GM23248 (cell line): ENCODE measurements around the gene CHRM4. TPM values are rescaled to one million over a fixed set of nuclear protein-coding genes. Genes with fewer than 3 reads are reported as not detected.

Experiments
- DNase-seq: peaks from one replicate; pipeline ENCODE4 v3.0.0-alpha.2; 2015
- H2AFZ ChIP-seq: fragments of 200-600 bp; sonication (generic); 2 replicates; pipeline ENCODE4 v1.6.1; 2016; ENCODE audit warnings: antibody characterized with exemption
- H3F3A ChIP-seq: fragments of 200-600 bp; sonication (generic); 2 replicates; pipeline ENCODE4 v1.6.1; 2016; ENCODE audit warnings: mild to moderate bottlenecking, antibody characterized with exemption, mixed run types; ENCODE audit not compliant: insufficient read depth
- H3K27ac ChIP-seq: fragments of 200-600 bp; sonication (generic); 2 replicates; pipeline ENCODE4 v1.5.1; 2016; ENCODE audit warnings: mild to moderate bottlenecking
- H3K27me3 ChIP-seq: fragments of 200-600 bp; sonication (generic); replicated peaks from 2 replicates; pipeline ENCODE4 v1.6.1; 2016; ENCODE audit warnings: mild to moderate bottlenecking; ENCODE audit not compliant: insufficient read depth
- H3K36me3 ChIP-seq: fragments of 200-600 bp; sonication (generic); 2 replicates; pipeline ENCODE4 v1.6.1; 2016; ENCODE audit warnings: low read depth, mild to moderate bottlenecking
- H3K4me1 ChIP-seq: fragments of 200-600 bp; sonication (generic); 2 replicates; pipeline ENCODE4 v1.6.1; 2016; ENCODE audit warnings: mild to moderate bottlenecking; ENCODE audit not compliant: insufficient read depth
- H3K4me2 ChIP-seq: fragments of 200-600 bp; sonication (generic); one replicate; pipeline ENCODE4 v1.6.1; 2016; ENCODE audit warnings: mild to moderate bottlenecking; ENCODE audit not compliant: unreplicated experiment
- H3K4me3 ChIP-seq: fragments of 200-600 bp; sonication (generic); 2 replicates; pipeline ENCODE4 v1.5.1; 2016; ENCODE audit warnings: mild to moderate bottlenecking
- H3K79me2 ChIP-seq: fragments of 200-600 bp; sonication (generic); 2 replicates; pipeline ENCODE4 v1.6.1; 2016; ENCODE audit warnings: mild to moderate bottlenecking; ENCODE audit not compliant: insufficient read depth
- H3K9ac ChIP-seq: fragments of 200-600 bp; sonication (generic); 2 replicates; pipeline ENCODE4 v1.6.1; 2016; ENCODE audit warnings: mild to moderate bottlenecking
- H3K9me2 ChIP-seq: fragments of 200-600 bp; sonication (generic); 2 replicates; pipeline ENCODE4 v1.6.1; 2016; ENCODE audit warnings: mixed run types, mild to moderate bottlenecking, moderate library complexity; ENCODE audit not compliant: insufficient read depth
- H3K9me3 ChIP-seq: fragments of 200-600 bp; sonication (generic); one replicate; pipeline ENCODE4 v1.6.1; 2017; ENCODE audit warnings: low read depth
- H4K20me1 ChIP-seq: fragments of 200-600 bp; sonication (generic); 2 replicates; pipeline ENCODE4 v1.6.0; 2016; ENCODE audit not compliant: insufficient read depth
- EZH2 ChIP-seq: fragments of 200-600 bp; sonication (generic); IDR thresholded peaks from 2 replicates; pipeline ENCODE4 v1.6.1; 2018; ENCODE audit warnings: antibody characterized with exemption, mild to moderate bottlenecking; ENCODE audit not compliant: insufficient read depth, poor library complexity, severe bottlenecking
- EZH2phosphoT487 ChIP-seq: fragments of 200-600 bp; sonication (generic); IDR thresholded peaks from 2 replicates; pipeline ENCODE4 v1.6.1; 2018; ENCODE audit warnings: antibody characterized with exemption, moderate library complexity, mild to moderate bottlenecking, low read depth; ENCODE audit not compliant: insufficient read depth
- WGBS, 2 experiments: methylation state at CpG; one replicate each; pipeline ENCODE4 v1.1.6; 2015 to 2017; ENCODE audit warnings: low lambda C conversion rate in 2 of 2, low coverage in 1 of 2; ENCODE audit errors: missing lambda C conversion rate in 2 of 2; 5-methylcytosine and 5-hydroxymethylcytosine counted together
- in situ Hi-C: fragments of 300-500 bp; cut with MboI; formaldehyde crosslinking; loops from 2 replicates; pipeline ENCODE4 v1.15.0; 2020
- microRNA-seq: library from miRNA; unstranded; fragments of <30 nt; microRNA quantifications from one replicate; pipeline ENCODE4, GENCODE V29; 2016; ENCODE audit warnings: borderline number of aligned reads
- polyA plus RNA-seq: library from polyadenylated mRNA; unstranded; fragments of >200 nt; fragmentation: Nextera tagmentation; extraction: Ambion mirVana; gene quantifications from 2 replicates; pipeline ENCODE4 v1.2.1, GENCODE V29; 2016
- small RNA-seq: library from RNA; depleted of rRNA; stranded (forward); fragments of <200 nt; gene quantifications from one replicate; pipeline ENCODE3, GENCODE V24; 2014; ENCODE audit warnings: low read depth, low replicate concordance
- total RNA-seq: library from RNA; depleted of rRNA; stranded (reverse); fragments of >200 nt; shearing (Covaris generic); gene quantifications from 2 replicates; pipeline ENCODE4 v1.2.3, GENCODE V29; 2014; rRNA removed

CHRM4 gene
- total and polyA plus RNA-seq, 2 experiments from 2014 or later, result not detected

DNA sequence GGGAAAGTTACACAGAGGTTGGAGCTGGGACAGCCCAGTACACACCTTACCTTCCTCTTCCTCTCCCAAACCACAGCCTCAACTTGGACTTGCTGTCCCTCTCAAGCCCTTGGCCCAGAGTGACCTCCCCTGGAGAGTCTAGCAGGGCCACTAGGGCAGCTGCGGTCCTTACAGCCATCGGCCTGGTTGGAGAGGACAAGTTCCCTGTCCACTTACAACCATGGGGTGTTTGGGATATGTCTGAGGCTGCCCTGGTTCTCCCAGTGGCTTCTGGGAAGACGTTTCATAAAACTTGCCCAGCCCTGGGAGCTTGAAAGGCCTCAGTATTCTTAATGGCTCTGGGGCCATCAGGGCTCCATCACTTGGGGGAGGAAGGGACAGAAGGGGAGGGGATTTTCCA, 57.4 kb downstream of the CHRM4 start:
- Histone ChIP-seq H3K4me2 (no peak overlapping the region), H3K9ac (no peak overlapping the region), H3K4me3 (no peak overlapping the region), H3K27ac (no peak overlapping the region), H2AFZ (no peak overlapping the region), H3K9me2 (no peaks in the 10 kb centered on the region), H3K9me3 (no peaks in the 10 kb centered on the region), H3K27me3 (peaks cover 14% of the 10 kb centered on the region), H3F3A (peaks cover 8% of the 10 kb centered on the region; the same call in 1 of the 2 replicates), H3K36me3 (no peaks in the 10 kb centered on the region), H3K4me1 (0 out of 2 replicates have a peak, but pooled peaks cover 4% of the 10 kb centered on the region), H3K79me2 (no peaks in the 10 kb centered on the region), H4K20me1 (no peaks in the 10 kb centered on the region)
- in situ Hi-C loops, result no loop called here
- no peak for TF ChIP-seq EZH2
- TF ChIP-seq EZH2phosphoT487, result no peak
- no peak for DNase-seq
- 83 to 94% methylated on average over 3 of the region's 3 CpGs for WGBS, 2 experiments

Small RNAs within 50 kb of the gene (microRNA-seq; reads per million reads assigned to microRNA genes)
- gene MIR4688, result not detected

Small RNAs within 50 kb of the gene (small RNA-seq; reads per million reads assigned to genes)
- not detected for gene MIR4688

Other genes with a start within 250 kb of the CHRM4 start
- 29.6 and 37.7 TPM in 2 replicates for gene CREB3L1, start 114.1 kb downstream of the CHRM4 start, total RNA-seq
- 146 and 151 TPM in 2 replicates for gene CREB3L1, start 114.1 kb downstream of the CHRM4 start, polyA plus RNA-seq
- gene DGKZ, start 44.3 kb downstream of the CHRM4 start, total RNA-seq, result 50.7 and 62.7 TPM in 2 replicates
- 21.4 and 23.9 TPM in 2 replicates for gene DGKZ, start 44.3 kb downstream of the CHRM4 start, polyA plus RNA-seq
- 2.7 and 10.7 TPM in 2 replicates for gene MDK, start 10.1 kb downstream of the CHRM4 start, total RNA-seq
- 31.5 and 34.5 TPM in 2 replicates for gene MDK, start 10.1 kb downstream of the CHRM4 start, polyA plus RNA-seq
- 20.1 and 46.0 TPM in 2 replicates for gene AMBRA1, start 202.2 kb upstream of the CHRM4 start, total RNA-seq
- 5.0 and 5.2 TPM in 2 replicates for gene AMBRA1, start 202.2 kb upstream of the CHRM4 start, polyA plus RNA-seq
- gene HARBI1, start 225.5 kb upstream of the CHRM4 start, total RNA-seq, result 1.5 and 4.6 TPM in 2 replicates
- gene HARBI1, start 225.5 kb upstream of the CHRM4 start, polyA plus RNA-seq, result 6.0 and 6.2 TPM in 2 replicates
- 66.0 and 118 TPM in 2 replicates for gene ATG13, start 225.8 kb upstream of the CHRM4 start, total RNA-seq
- gene ATG13, start 225.8 kb upstream of the CHRM4 start, polyA plus RNA-seq, result 55.1 and 55.7 TPM in 2 replicates